22Rv1 (cell line): Measurements from ENCODE around the gene GLG1.

Experiments used
- ZFX ChIP-seq: fragments of 450-650 bp; IDR thresholded peaks from 2 replicates; pipeline ENCODE4 v1.6.1; 2017; ENCODE audit warnings: antibody characterized with exemption, borderline replicate concordance
- TF ChIP-seq, protein P1 (sequence below): fragments of 450-650 bp; IDR thresholded peaks from 2 replicates; pipeline ENCODE4 v1.5.1; 2017; ENCODE audit warnings: mild to moderate bottlenecking

DNA sequence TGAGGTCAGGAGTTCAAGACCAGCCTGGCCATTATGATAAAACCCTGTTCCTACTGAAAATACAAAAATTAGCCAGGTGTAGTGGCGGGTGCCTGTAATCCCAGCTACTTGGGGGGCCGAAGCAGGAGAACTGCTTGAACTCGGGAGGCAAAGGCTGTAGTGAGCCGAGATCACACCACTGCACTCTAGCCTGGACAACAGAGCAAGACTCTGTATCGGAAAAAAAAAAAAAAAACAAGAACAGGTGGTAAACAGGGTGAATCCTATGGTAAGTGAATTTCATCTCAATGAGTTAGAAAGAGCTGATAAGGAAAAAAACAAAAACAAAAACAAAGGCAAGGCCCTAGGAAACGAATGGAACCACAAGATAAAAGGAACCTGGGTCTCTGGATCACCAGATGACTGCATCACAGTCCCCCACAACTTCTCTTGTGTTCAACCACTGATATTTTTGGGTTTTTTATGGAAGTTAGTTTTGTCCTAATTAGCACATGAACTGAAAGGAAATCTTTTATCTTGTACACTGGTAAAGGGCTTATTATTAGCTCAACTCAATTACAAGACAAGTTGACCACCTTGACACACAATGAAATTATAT is 21.0 kb downstream of the GLG1 start:
- TF ChIP-seq, protein P1, sequence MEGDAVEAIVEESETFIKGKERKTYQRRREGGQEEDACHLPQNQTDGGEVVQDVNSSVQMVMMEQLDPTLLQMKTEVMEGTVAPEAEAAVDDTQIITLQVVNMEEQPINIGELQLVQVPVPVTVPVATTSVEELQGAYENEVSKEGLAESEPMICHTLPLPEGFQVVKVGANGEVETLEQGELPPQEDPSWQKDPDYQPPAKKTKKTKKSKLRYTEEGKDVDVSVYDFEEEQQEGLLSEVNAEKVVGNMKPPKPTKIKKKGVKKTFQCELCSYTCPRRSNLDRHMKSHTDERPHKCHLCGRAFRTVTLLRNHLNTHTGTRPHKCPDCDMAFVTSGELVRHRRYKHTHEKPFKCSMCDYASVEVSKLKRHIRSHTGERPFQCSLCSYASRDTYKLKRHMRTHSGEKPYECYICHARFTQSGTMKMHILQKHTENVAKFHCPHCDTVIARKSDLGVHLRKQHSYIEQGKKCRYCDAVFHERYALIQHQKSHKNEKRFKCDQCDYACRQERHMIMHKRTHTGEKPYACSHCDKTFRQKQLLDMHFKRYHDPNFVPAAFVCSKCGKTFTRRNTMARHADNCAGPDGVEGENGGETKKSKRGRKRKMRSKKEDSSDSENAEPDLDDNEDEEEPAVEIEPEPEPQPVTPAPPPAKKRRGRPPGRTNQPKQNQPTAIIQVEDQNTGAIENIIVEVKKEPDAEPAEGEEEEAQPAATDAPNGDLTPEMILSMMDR = no peak
- no peak for TF ChIP-seq ZFX
